ENCODE measurements around the gene BCL10.

DNA sequence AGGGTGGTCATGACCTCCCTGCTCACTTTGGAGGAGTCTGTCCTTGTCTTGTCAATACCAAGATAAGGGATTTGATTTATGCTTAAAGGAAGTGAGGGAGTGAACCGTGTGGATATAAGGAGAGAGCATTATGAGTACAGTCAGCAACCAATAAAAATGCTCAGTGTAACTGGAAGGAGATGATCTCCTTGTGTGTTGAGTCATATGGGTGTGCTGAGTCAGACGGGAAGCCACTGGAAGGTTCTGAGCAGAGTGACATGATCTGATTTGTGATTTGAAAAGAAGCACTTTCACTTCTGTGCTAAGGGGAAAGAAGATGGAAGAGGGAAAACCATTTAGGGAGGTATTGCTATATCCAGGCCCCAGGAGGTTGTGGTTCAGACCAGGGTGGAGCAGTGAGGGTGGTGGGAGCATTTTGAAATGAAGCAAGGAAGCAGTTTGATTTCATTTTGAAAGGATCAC, 2.5 kb upstream of the BCL10 start:
- TF ChIP-seq, protein P1, sequence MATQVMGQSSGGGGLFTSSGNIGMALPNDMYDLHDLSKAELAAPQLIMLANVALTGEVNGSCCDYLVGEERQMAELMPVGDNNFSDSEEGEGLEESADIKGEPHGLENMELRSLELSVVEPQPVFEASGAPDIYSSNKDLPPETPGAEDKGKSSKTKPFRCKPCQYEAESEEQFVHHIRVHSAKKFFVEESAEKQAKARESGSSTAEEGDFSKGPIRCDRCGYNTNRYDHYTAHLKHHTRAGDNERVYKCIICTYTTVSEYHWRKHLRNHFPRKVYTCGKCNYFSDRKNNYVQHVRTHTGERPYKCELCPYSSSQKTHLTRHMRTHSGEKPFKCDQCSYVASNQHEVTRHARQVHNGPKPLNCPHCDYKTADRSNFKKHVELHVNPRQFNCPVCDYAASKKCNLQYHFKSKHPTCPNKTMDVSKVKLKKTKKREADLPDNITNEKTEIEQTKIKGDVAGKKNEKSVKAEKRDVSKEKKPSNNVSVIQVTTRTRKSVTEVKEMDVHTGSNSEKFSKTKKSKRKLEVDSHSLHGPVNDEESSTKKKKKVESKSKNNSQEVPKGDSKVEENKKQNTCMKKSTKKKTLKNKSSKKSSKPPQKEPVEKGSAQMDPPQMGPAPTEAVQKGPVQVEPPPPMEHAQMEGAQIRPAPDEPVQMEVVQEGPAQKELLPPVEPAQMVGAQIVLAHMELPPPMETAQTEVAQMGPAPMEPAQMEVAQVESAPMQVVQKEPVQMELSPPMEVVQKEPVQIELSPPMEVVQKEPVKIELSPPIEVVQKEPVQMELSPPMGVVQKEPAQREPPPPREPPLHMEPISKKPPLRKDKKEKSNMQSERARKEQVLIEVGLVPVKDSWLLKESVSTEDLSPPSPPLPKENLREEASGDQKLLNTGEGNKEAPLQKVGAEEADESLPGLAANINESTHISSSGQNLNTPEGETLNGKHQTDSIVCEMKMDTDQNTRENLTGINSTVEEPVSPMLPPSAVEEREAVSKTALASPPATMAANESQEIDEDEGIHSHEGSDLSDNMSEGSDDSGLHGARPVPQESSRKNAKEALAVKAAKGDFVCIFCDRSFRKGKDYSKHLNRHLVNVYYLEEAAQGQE (IDR thresholded peaks at IDR 0.05; ENCODE audit: low read depth): no peak
- no peak for TF ChIP-seq EP300 (IDR thresholded peaks at IDR 0.05; ENCODE audit: borderline replicate concordance)
- no peak for TF ChIP-seq NFIC (IDR thresholded peaks at IDR 0.05)
- TF ChIP-seq, protein P2, sequence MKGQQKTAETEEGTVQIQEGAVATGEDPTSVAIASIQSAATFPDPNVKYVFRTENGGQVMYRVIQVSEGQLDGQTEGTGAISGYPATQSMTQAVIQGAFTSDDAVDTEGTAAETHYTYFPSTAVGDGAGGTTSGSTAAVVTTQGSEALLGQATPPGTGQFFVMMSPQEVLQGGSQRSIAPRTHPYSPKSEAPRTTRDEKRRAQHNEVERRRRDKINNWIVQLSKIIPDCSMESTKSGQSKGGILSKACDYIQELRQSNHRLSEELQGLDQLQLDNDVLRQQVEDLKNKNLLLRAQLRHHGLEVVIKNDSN (IDR thresholded peaks at IDR 0.05): no peak
- no peak for TF ChIP-seq FOXM1 (IDR thresholded peaks at IDR 0.05; ENCODE audit: borderline replicate concordance, low read depth)
- TF ChIP-seq CREB1 (IDR thresholded peaks at IDR 0.05; ENCODE audit: low read depth): no peak
